ENCODE results near the gene SCN1B.
"Not testable (repeated sequence)": the region's sequence is repeated elsewhere in the genome, so short reads cannot be mapped to it uniquely, and the experiment has no call there.

Gene SCN1B

GRCh38 chr19:35030257-35031071, at the start of gene SCN1B:
TSS of gene SCN1B (plus strand) at chr19:35030470. CDS start at chr19:35030821, 351 bp downstream.
- DNase-seq: peak; percentile 31

- no peak for DNase-seq
Observed at GRCh38 chr19:34982275-34982674, 48.0 kb upstream of the SCN1B start.

GRCh38 chr19:34983786-34984185, 46.5 kb upstream of the SCN1B start:
- no peak for DNase-seq

- DNase-seq: no peak
Observed at GRCh38 chr19:34984287-34984686, 46.0 kb upstream of the SCN1B start.

- DNase-seq: no peak
Observed at GRCh38 chr19:34985249-34986022, 44.8 kb upstream of the SCN1B start.

- DNase-seq: no peak
Observed at GRCh38 chr19:34988119-34988518, 42.2 kb upstream of the SCN1B start.

GRCh38 chr19:34989298-34989697, 41.0 kb upstream of the SCN1B start:
- DNase-seq: no peak

GRCh38 chr19:34990578-34991192, 39.6 kb upstream of the SCN1B start:
- no peak for DNase-seq

GRCh38 chr19:34991542-34992333, 38.5 kb upstream of the SCN1B start:
- no peak for DNase-seq

GRCh38 chr19:34992582-34992981, 37.7 kb upstream of the SCN1B start:
- not testable (repeated sequence) for DNase-seq

GRCh38 chr19:34994286-34994642, 36.0 kb upstream of the SCN1B start:
- no peak for DNase-seq

GRCh38 chr19:34994643-34995541, 35.4 kb upstream of the SCN1B start:
- DNase-seq: no peak

- DNase-seq: no peak
Observed at GRCh38 chr19:34995551-34995950, 34.7 kb upstream of the SCN1B start.

- DNase-seq: no peak
Observed at GRCh38 chr19:34997071-34997617, 33.1 kb upstream of the SCN1B start.

GRCh38 chr19:34998224-34998623, 32.0 kb upstream of the SCN1B start:
- DNase-seq: not testable (repeated sequence)

- no peak for DNase-seq
Observed at GRCh38 chr19:34998777-34999497, 31.3 kb upstream of the SCN1B start.

- DNase-seq: peak; percentile 90
Observed at GRCh38 chr19:34999498-35000337, 30.6 kb upstream of the SCN1B start, which contains the start of gene GRAMD1A. TSS of gene GRAMD1A (plus strand) at chr19:35000323. CDS start at chr19:35000479, 156 bp downstream.

- DNase-seq: no peak
Observed at GRCh38 chr19:35000338-35000646, 30.0 kb upstream of the SCN1B start.

- no peak for DNase-seq
Observed at GRCh38 chr19:35000647-35001501, 29.4 kb upstream of the SCN1B start.

Measured in midbrain (tissue), 1 donor.